ENCODE measurements around the gene ZDHHC17.
"Not testable (repeated sequence)": the region's sequence is repeated elsewhere in the genome, so short reads cannot be mapped to it uniquely, and the experiment has no call there.

The ZDHHC17 gene

GRCh38 chr12:76763746-76764675 lies at the start of gene ZDHHC17:
Gene ZDHHC17, plus strand, starts transcription at chr12:76764115. Its CDS starts 122 bp downstream, at chr12:76764237.
- DNase-seq, result peak; percentile 96

GRCh38 chr12:76714415-76714814 lies 49.5 kb upstream of the ZDHHC17 start:
- no peak for DNase-seq

GRCh38 chr12:76714861-76715260 lies 49.1 kb upstream of the ZDHHC17 start:
- no peak for DNase-seq

- no peak for DNase-seq
Observed at GRCh38 chr12:76715332-76715731, 48.6 kb upstream of the ZDHHC17 start.

GRCh38 chr12:76717314-76717713 lies 46.6 kb upstream of the ZDHHC17 start:
- DNase-seq, result no peak

- no peak for DNase-seq
Observed at GRCh38 chr12:76719171-76720041, 44.5 kb upstream of the ZDHHC17 start.

- DNase-seq, result no peak
Observed at GRCh38 chr12:76720068-76720467, 43.8 kb upstream of the ZDHHC17 start.

- no peak for DNase-seq
Observed at GRCh38 chr12:76726626-76727025, 37.3 kb upstream of the ZDHHC17 start.

- not testable (repeated sequence) for DNase-seq
Observed at GRCh38 chr12:76732188-76732587, 31.7 kb upstream of the ZDHHC17 start.

- not testable (repeated sequence) for DNase-seq
Observed at GRCh38 chr12:76737689-76738088, 26.2 kb upstream of the ZDHHC17 start.

- no peak for DNase-seq
Observed at GRCh38 chr12:76738824-76739579, 24.9 kb upstream of the ZDHHC17 start.

- DNase-seq, result no peak
Observed at GRCh38 chr12:76739896-76740295, 24.0 kb upstream of the ZDHHC17 start.

GRCh38 chr12:76740501-76740900 lies 23.4 kb upstream of the ZDHHC17 start:
- no peak for DNase-seq

GRCh38 chr12:76745343-76745742 lies 18.6 kb upstream of the ZDHHC17 start:
- DNase-seq, result no peak

GRCh38 chr12:76746516-76746915 lies 17.4 kb upstream of the ZDHHC17 start:
- DNase-seq, result no peak

GRCh38 chr12:76747245-76747644 lies 16.7 kb upstream of the ZDHHC17 start:
- no peak for DNase-seq

GRCh38 chr12:76755829-76756379 lies 8.0 kb upstream of the ZDHHC17 start:
- DNase-seq, result no peak

GRCh38 chr12:76757694-76758093 lies 6.2 kb upstream of the ZDHHC17 start:
- DNase-seq, result no peak

GRCh38 chr12:76762601-76762980 lies 1.3 kb upstream of the ZDHHC17 start:
- no peak for DNase-seq

- no peak for DNase-seq
Observed at GRCh38 chr12:76764856-76765255, 941 bp downstream of the ZDHHC17 start.

GRCh38 chr12:76765598-76765997 lies 1.7 kb downstream of the ZDHHC17 start:
- no peak for DNase-seq

- DNase-seq, result no peak
Observed at GRCh38 chr12:76766161-76766560, 2.2 kb downstream of the ZDHHC17 start.

- no peak for DNase-seq
Observed at GRCh38 chr12:76768576-76768975, 4.7 kb downstream of the ZDHHC17 start.
